Panc1 (cell line): ENCODE data around the gene CD300LF. TPM values are rescaled to one million over a fixed set of nuclear protein-coding genes. Genes with fewer than 3 reads are reported as not detected.

ENCODE experiments used
- ATAC-seq: fragments of 200-7000 bp; cut with Tn5 transposase; 2 replicates; pipeline ENCODE4 v1.9.1; 2020; ENCODE audit warnings: mild to moderate bottlenecking, moderate library complexity
- BruUV-seq: library from RNA; stranded (reverse); fragments of 400-500 nt; replicated peaks from 2 replicates; lab custom pipeline; 2021; lab: Mats Ljungman, UMichigan
- CTCF ChIA-PET: fragments of 300-600 bp; sonication (Branson Sonifier 250); formaldehyde crosslinking; loops from one replicate; lab custom pipeline; 2022; ENCODE audit warnings: antibody characterized with exemption; lab: Charles Lee
- POLR2A ChIA-PET: fragments of 300-600 bp; sonication (Branson Sonifier 250); formaldehyde crosslinking; loops from one replicate; lab custom pipeline; 2022; ENCODE audit warnings: antibody characterized with exemption; lab: Charles Lee
- DNase-seq: peaks from one replicate; pipeline ENCODE4 v3.0.0-alpha.2; 2010; ENCODE audit warnings: low read depth, low spot score
- H3K27ac ChIP-seq: 2 replicates; pipeline ENCODE4 v1.5.1; 2011; ENCODE audit warnings: mild to moderate bottlenecking, low read length, inconsistent platforms
- H3K27me3 ChIP-seq: fragments of 200-500 bp; sonication (Bioruptor generic); 2 replicates; pipeline ENCODE4 v1.6.0; 2014; ENCODE audit warnings: low read length, inconsistent platforms; ENCODE audit not compliant: control insufficient read depth, insufficient read depth
- H3K36me3 ChIP-seq: fragments of 200-500 bp; sonication (Bioruptor generic); 2 replicates; pipeline ENCODE4 v1.5.1; 2014; ENCODE audit warnings: inconsistent platforms, mild to moderate bottlenecking, low read length, moderate library complexity; ENCODE audit not compliant: control insufficient read depth, insufficient read depth
- H3K4me1 ChIP-seq: 2 replicates; pipeline ENCODE4 v1.5.1; 2011; ENCODE audit warnings: inconsistent platforms, mild to moderate bottlenecking, low read length, moderate library complexity; ENCODE audit not compliant: control insufficient read depth, insufficient read depth
- H3K4me3 ChIP-seq, 2 experiments: 2 replicates each; pipeline ENCODE4 v1.5.1; 2011 to 2012; ENCODE audit warnings: low read depth in 2 of 2, low read length in 2 of 2, mild to moderate bottlenecking in 2 of 2, inconsistent platforms in 1 of 2, moderate library complexity in 1 of 2
- H3K9me3 ChIP-seq: fragments of 200-500 bp; sonication (Bioruptor generic); 2 replicates; pipeline ENCODE4 v1.5.1; 2014; ENCODE audit warnings: low read depth, mild to moderate bottlenecking, inconsistent platforms, low read length, moderate library complexity; ENCODE audit not compliant: control insufficient read depth, insufficient read depth
- POLR2AphosphoS5 ChIP-seq: IDR thresholded peaks from 2 replicates; pipeline ENCODE4 v1.6.1; 2012; ENCODE audit warnings: mild to moderate bottlenecking, low read depth, low read length, moderate library complexity
- SIN3A ChIP-seq: IDR thresholded peaks from 2 replicates; pipeline ENCODE4 v1.6.1; 2012; ENCODE audit warnings: low read depth, mild to moderate bottlenecking, low read length, moderate library complexity, borderline replicate concordance; ENCODE audit not compliant: insufficient read depth
- TCF7L2 ChIP-seq: IDR thresholded peaks from 2 replicates; pipeline ENCODE4 v1.6.1; 2011; ENCODE audit warnings: mild to moderate bottlenecking, low read depth, low read length, inconsistent platforms
- in situ Hi-C: cut with HindIII; loops from 2 replicates; pipeline ENCODE4 v1.10.0; 2016; ENCODE audit warnings: low sequenced_read_pairs, low pct_unique_long_range_greater_than_20kb
- intact Hi-C: fragments of 100-400 bp; cut with micrococcal nuclease; formaldehyde crosslinking; loops from one replicate; pipeline ENCODE4 v1.10.0; 2022; ENCODE audit not compliant: unreplicated experiment
- total RNA-seq: library from RNA; stranded (reverse); gene quantifications from one replicate; pipeline ENCODE4 v1.2.1, GENCODE V29; 2021; ENCODE audit not compliant: unreplicated experiment
- TF ChIP-seq, protein P1 (sequence below): fragments of 450-650 bp; IDR thresholded peaks from 2 replicates; pipeline ENCODE4 v1.5.1; 2017; ENCODE audit warnings: mild to moderate bottlenecking
- TF ChIP-seq, protein P2 (sequence below), 2 experiments: IDR thresholded peaks; 2 replicates each; pipeline ENCODE4 v1.6.1; 2011 to 2012; ENCODE audit warnings: low read depth in 2 of 2, control low read depth in 1 of 2, low read length in 1 of 2, mild to moderate bottlenecking in 1 of 2, moderate library complexity in 1 of 2; ENCODE audit not compliant: insufficient read depth in 1 of 2

Gene CD300LF
- total RNA-seq, 1 experiment from 2014 or later: not detected

DNA sequence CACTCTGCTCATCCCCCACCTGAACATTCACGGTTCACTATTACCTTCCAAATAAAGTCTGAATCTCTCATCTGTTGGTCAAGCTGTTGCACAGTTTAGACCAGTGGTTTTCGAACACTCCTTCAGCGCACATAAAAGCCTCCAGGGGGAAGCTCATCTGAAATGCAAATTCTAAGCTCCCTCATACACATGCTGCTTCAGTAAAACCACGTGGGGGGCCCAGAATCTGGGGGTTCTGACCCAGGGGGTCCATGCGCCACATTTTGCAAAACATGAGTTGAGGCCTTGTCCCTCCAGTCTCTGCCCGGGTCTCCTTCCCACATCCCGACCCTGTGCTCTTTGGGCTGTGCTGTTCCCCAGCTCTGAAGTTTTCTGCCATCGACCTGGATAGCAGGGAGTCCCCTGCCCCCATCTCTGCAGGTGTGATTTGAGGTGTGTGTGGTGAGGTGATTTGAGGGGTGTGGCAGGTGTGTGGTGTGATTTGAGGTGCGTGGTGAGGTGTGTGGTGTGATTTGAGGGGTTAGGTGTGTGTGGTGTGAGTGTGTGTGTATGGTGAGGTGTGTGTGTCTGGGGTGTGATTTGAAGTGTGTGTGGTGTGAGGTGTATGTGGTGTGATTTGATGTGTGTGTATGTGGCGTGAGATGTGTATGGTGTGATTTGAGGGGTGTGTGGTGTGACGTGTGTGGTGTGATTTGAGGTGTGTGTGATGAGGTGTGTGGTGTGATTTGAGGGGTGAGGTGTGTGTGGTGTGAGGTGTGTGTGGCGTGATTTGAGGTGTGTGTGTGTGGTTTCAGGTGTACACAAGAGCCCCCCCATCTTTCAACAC, 19.5 kb upstream of the CD300LF start:
- Histone ChIP-seq H3K4me3 (no peak overlapping the region), H3K9me3 (no peaks in the 10 kb centered on the region), H3K4me1 (no peaks in the 10 kb centered on the region), H3K36me3 (no peaks in the 10 kb centered on the region), H3K27me3 (no peaks in the 10 kb centered on the region), H3K27ac (no peak overlapping the region)
- CTCF ChIA-PET: no interaction called here
- TF ChIP-seq, protein P1, sequence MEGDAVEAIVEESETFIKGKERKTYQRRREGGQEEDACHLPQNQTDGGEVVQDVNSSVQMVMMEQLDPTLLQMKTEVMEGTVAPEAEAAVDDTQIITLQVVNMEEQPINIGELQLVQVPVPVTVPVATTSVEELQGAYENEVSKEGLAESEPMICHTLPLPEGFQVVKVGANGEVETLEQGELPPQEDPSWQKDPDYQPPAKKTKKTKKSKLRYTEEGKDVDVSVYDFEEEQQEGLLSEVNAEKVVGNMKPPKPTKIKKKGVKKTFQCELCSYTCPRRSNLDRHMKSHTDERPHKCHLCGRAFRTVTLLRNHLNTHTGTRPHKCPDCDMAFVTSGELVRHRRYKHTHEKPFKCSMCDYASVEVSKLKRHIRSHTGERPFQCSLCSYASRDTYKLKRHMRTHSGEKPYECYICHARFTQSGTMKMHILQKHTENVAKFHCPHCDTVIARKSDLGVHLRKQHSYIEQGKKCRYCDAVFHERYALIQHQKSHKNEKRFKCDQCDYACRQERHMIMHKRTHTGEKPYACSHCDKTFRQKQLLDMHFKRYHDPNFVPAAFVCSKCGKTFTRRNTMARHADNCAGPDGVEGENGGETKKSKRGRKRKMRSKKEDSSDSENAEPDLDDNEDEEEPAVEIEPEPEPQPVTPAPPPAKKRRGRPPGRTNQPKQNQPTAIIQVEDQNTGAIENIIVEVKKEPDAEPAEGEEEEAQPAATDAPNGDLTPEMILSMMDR: no peak
- no peak for TF ChIP-seq POLR2AphosphoS5
- TF ChIP-seq, protein P2, sequence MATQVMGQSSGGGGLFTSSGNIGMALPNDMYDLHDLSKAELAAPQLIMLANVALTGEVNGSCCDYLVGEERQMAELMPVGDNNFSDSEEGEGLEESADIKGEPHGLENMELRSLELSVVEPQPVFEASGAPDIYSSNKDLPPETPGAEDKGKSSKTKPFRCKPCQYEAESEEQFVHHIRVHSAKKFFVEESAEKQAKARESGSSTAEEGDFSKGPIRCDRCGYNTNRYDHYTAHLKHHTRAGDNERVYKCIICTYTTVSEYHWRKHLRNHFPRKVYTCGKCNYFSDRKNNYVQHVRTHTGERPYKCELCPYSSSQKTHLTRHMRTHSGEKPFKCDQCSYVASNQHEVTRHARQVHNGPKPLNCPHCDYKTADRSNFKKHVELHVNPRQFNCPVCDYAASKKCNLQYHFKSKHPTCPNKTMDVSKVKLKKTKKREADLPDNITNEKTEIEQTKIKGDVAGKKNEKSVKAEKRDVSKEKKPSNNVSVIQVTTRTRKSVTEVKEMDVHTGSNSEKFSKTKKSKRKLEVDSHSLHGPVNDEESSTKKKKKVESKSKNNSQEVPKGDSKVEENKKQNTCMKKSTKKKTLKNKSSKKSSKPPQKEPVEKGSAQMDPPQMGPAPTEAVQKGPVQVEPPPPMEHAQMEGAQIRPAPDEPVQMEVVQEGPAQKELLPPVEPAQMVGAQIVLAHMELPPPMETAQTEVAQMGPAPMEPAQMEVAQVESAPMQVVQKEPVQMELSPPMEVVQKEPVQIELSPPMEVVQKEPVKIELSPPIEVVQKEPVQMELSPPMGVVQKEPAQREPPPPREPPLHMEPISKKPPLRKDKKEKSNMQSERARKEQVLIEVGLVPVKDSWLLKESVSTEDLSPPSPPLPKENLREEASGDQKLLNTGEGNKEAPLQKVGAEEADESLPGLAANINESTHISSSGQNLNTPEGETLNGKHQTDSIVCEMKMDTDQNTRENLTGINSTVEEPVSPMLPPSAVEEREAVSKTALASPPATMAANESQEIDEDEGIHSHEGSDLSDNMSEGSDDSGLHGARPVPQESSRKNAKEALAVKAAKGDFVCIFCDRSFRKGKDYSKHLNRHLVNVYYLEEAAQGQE (IDR thresholded peaks at IDR 0.05; ENCODE audit: insufficient read depth in 1 of 2, low read depth in 2 of 2, low read length in 1 of 2): no peak
- no peak for TF ChIP-seq TCF7L2
- TF ChIP-seq SIN3A: no peak
- DNase-seq: no peak
- in situ Hi-C loops: no loop called here
- POLR2A ChIA-PET: no interaction called here
- no TSS peak for BruUV-seq
- ATAC-seq: no peak
- intact Hi-C loops: no loop called here

DNA sequence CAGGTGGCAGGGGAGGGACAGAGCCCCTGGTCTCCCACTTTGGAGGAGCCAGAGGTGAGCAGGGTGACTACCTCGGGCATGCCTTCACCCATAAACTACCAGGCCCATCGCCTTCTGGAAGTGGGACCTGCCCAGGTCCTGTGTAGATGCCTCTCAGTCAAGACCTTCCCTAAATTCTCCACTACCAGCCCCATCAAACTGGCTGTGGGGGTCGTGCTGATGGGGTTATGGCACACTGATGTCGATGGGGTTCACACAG, 18.6 kb upstream of the CD300LF start:
- intact Hi-C loops: no loop called here
- ATAC-seq: no peak
- no peak for DNase-seq
- H3K9me3 ChIP-seq: no peaks in the 10 kb centered on the region
- TF ChIP-seq, protein P1: no peak
- TF ChIP-seq POLR2AphosphoS5 (no peak), TCF7L2 (no peak), SIN3A (no peak)
- TF ChIP-seq, protein P2 (IDR thresholded peaks at IDR 0.05; ENCODE audit: insufficient read depth in 1 of 2, low read depth in 2 of 2, low read length in 1 of 2): no peak
- in situ Hi-C loops: no loop called here
- no peaks in the 10 kb centered on the region for H3K27me3 ChIP-seq
- H3K27ac ChIP-seq: no peak overlapping the region
- H3K36me3 ChIP-seq: no peaks in the 10 kb centered on the region
- no peaks in the 10 kb centered on the region for H3K4me1 ChIP-seq
- no TSS peak for BruUV-seq
- ChIA-PET POLR2A (no interaction called here), CTCF (no interaction called here)
- H3K4me3 ChIP-seq: no peak overlapping the region
